Measurements from ENCODE around the gene DIAPH2. TPM values are rescaled to one million over a fixed set of nuclear protein-coding genes. Genes with fewer than 3 reads are reported as not detected.

The DIAPH2 gene
- total RNA-seq, 2 donors from 2014 or later, result 15.2 to 23.3 TPM

DNA sequence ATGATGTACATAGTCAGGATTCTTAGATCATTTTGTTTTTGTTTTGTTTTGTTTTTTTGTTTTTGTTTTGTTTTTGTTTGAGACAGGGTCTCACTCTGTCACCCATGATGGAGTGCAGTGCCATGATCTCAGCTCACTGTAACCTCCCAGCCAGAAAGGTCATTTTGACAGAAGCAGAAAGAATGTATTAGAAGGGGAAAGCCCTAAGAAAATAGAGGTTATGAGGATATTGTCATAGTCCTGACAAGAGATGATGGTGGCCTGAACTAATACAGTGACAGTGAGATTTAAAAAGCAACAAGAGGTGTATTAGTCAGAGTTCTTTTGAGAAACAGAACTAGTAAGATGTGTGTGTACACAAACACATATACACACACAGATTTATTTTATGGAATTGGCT, 702.4 kb downstream of the DIAPH2 start:
- TF ChIP-seq, protein P1, sequence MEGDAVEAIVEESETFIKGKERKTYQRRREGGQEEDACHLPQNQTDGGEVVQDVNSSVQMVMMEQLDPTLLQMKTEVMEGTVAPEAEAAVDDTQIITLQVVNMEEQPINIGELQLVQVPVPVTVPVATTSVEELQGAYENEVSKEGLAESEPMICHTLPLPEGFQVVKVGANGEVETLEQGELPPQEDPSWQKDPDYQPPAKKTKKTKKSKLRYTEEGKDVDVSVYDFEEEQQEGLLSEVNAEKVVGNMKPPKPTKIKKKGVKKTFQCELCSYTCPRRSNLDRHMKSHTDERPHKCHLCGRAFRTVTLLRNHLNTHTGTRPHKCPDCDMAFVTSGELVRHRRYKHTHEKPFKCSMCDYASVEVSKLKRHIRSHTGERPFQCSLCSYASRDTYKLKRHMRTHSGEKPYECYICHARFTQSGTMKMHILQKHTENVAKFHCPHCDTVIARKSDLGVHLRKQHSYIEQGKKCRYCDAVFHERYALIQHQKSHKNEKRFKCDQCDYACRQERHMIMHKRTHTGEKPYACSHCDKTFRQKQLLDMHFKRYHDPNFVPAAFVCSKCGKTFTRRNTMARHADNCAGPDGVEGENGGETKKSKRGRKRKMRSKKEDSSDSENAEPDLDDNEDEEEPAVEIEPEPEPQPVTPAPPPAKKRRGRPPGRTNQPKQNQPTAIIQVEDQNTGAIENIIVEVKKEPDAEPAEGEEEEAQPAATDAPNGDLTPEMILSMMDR (IDR thresholded peaks at IDR 0.05), result no peak
- no peak for TF ChIP-seq POLR2A (IDR thresholded peaks at IDR 0.05)
- no peak for ATAC-seq
- H3K9me3 ChIP-seq, result no peaks in the 10 kb centered on the region
- no peaks in the 10 kb centered on the region for H3K27me3 ChIP-seq
- H3K36me3 ChIP-seq (replicated peaks in 1 of 2; ENCODE audit: insufficient read depth in 1 of 2, low read depth in 2 of 2), result no peaks in the 10 kb centered on the region
- DNase-seq, result no peak
- intact Hi-C loops (cut with DNase I), result no loop called here
- H3K27ac ChIP-seq, result no peak overlapping the region
- no peaks in the 10 kb centered on the region for H3K4me1 ChIP-seq
- no peak overlapping the region for H3K4me3 ChIP-seq

DNA sequence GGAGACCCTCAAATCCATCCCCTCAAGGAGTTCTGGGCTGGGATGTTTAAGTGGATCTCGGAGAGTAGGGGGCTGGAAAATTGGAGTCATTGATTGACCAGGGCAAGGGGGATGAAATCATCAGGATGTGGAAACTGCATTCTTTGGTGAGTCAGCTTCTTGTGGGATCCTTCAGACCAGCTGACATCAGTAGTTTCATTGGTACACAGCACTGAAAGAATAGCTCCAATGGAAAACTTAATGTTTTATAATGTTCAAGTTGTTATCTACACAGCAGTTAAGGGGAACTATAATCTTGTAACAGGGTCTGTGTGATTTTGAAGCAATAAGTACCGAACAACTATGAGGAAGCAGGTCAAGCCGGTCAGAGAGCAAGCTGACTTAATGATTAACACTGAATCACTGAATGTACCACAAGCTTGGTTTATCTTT, 705.1 kb downstream of the DIAPH2 start:
- TF ChIP-seq, protein P1 (IDR thresholded peaks at IDR 0.05), result no peak
- TF ChIP-seq POLR2A (IDR thresholded peaks at IDR 0.05), result no peak

DNA sequence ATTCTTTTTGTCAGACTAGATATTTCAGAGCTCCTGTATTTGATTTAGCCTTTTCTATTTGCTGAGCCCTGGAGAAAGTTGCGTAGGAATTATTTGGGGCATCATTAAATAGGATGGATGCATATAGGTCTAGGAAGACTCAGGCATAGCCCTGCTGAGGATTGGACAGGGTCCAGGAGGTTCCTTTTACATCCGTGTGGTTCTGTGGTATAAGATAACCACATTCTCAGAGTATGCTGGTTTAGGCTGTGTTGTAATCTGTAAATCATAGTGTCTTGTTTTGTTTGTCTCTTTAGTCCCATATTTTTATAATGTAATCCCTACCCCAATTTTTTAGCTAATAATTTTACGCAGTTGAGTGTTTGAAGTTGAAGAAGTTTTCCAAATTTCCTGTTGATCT, 712.7 kb downstream of the DIAPH2 start:
- DNase-seq (no peak), ATAC-seq (no peak)
- Histone ChIP-seq H3K4me3 (no peak overlapping the region), H3K27me3 (no peaks in the 10 kb centered on the region), H3K36me3 (replicated peaks in 1 of 2; ENCODE audit: insufficient read depth in 1 of 2, low read depth in 2 of 2) (no peaks in the 10 kb centered on the region), H3K4me1 (no peaks in the 10 kb centered on the region), H3K9me3 (no peaks in the 10 kb centered on the region), H3K27ac (no peak overlapping the region)
- intact Hi-C loops (cut with DNase I), result no loop called here
- WGBS, 2 donors, result 84 to 92% methylated on average over 3 of the region's 3 CpGs
- TF ChIP-seq, protein P1 (IDR thresholded peaks at IDR 0.05), result no peak
- no peak for TF ChIP-seq POLR2A (IDR thresholded peaks at IDR 0.05)

More for the DNA sequence above, 705.1 kb downstream of the DIAPH2 start:
- Histone ChIP-seq H3K27ac (no peak overlapping the region), H3K9me3 (no peaks in the 10 kb centered on the region), H3K4me1 (no peaks in the 10 kb centered on the region), H3K36me3 (replicated peaks in 1 of 2; ENCODE audit: insufficient read depth in 1 of 2, low read depth in 2 of 2) (no peaks in the 10 kb centered on the region), H3K27me3 (no peaks in the 10 kb centered on the region), H3K4me3 (no peak overlapping the region)
- DNase-seq, result peak in 1 of 4 donors; percentile 2
- intact Hi-C loops (cut with DNase I), result no loop called here
- no peak for ATAC-seq
- 52 to 74% methylated on average over 3 of the region's 3 CpGs for WGBS, 2 donors

DNA sequence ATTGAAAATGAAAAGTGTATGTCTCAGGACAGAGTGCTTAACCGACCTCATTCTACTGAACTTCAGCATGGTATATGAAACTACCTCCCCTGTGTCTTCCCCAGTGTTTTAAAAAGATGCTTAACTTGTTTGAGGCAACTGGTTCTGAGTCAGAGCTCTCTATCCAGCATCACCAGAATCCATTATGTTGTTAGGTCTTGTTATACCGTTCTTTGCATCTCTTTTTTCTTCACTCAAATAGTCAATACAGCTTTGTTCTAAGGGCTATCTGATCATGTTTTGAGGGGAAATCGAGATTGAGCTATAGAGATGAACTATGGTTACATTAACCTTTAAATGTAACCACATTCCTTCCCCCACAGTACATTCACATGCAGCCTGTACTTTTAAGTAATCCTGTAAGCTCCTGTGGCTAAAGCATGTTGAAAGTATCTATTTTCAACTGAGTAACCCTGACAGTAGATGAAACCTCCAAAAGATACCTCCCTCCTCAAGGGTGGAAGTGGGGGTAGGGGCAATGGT, 713.4 kb downstream of the DIAPH2 start:
- Histone ChIP-seq H3K4me3 (no peak overlapping the region), H3K4me1 (no peaks in the 10 kb centered on the region), H3K27me3 (no peaks in the 10 kb centered on the region), H3K9me3 (no peaks in the 10 kb centered on the region), H3K36me3 (replicated peaks in 1 of 2; ENCODE audit: insufficient read depth in 1 of 2, low read depth in 2 of 2) (no peaks in the 10 kb centered on the region), H3K27ac (no peak overlapping the region)
- ATAC-seq (no peak), DNase-seq (no peak)
- intact Hi-C loops (cut with DNase I), result no loop called here
- TF ChIP-seq POLR2A (IDR thresholded peaks at IDR 0.05), result no peak
- TF ChIP-seq, protein P1 (IDR thresholded peaks at IDR 0.05), result no peak
- WGBS, 2 donors, result 80% methylated on average over 3 of the region's 3 CpGs

DNA sequence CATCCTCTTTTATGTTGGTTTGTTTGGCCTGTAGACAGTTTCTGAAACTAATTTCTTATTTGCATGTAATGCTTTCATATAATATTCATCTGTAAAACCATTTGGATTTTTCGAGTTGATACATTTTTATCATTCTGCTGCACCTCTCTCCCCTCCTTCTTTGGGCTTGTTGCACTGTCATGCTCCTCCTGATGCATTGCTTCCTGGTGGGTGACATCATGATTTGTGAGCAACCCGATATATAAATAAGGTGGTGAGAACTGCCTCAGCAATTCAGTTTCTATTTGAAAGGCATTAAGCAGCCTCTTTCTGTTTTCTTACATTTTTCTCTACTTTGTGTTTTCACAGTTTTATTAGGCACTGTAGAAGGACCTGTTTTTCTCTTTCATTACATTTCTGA, 714.8 kb downstream of the DIAPH2 start:
- no peak for DNase-seq
- intact Hi-C loops (cut with DNase I), result no loop called here
- H3K36me3 ChIP-seq (replicated peaks in 1 of 2; ENCODE audit: insufficient read depth in 1 of 2, low read depth in 2 of 2), result no peaks in the 10 kb centered on the region
- ATAC-seq, result no peak
- 64 to 72% methylated on average over 2 of the region's 2 CpGs for WGBS, 2 donors
- no peak for TF ChIP-seq POLR2A (IDR thresholded peaks at IDR 0.05)
- TF ChIP-seq, protein P1 (IDR thresholded peaks at IDR 0.05), result no peak
- H3K4me3 ChIP-seq, result no peak overlapping the region
- no peaks in the 10 kb centered on the region for H3K27me3 ChIP-seq
- H3K4me1 ChIP-seq, result no peaks in the 10 kb centered on the region
- no peak overlapping the region for H3K27ac ChIP-seq
- H3K9me3 ChIP-seq, result no peaks in the 10 kb centered on the region

Measured in body of pancreas (tissue), 4 donors.